Endothelial cell of umbilical vein (primary cell): ENCODE data around the gene IL22. TPM values are rescaled to one million over a fixed set of nuclear protein-coding genes. Genes with fewer than 3 reads are reported as not detected.

Source experiments
- BruUV-seq: library from RNA; stranded (reverse); fragments of 400-500 nt; replicated peaks from 2 replicates; lab custom pipeline; 2021; lab: Mats Ljungman, UMichigan
- CTCF ChIA-PET: fragments of 300-600, 350-600 bp; sonication (Branson Sonifier 250); formaldehyde crosslinking; loops from one replicate; lab custom pipeline; 2021; ENCODE audit warnings: antibody characterized with exemption, inconsistent platforms; lab: Charles Lee
- POLR2A ChIA-PET: fragments of 300-600, 350-600 bp; sonication (Branson Sonifier 250); formaldehyde crosslinking; loops from one replicate; lab custom pipeline; 2021; ENCODE audit warnings: antibody characterized with exemption, inconsistent platforms; lab: Charles Lee
- DNase-seq: peaks from one replicate; pipeline ENCODE4 v3.0.0-alpha.2; 2011; ENCODE audit warnings: low read depth, low spot score
- FAIRE-seq: peaks from 2 replicates; lab custom pipeline; 2011; peaks lifted over from hg19 to GRCh38; lab: Jason Lieb, UNC
- H2AFZ ChIP-seq: 2 replicates; pipeline ENCODE4 v1.6.0; 2012; ENCODE audit warnings: low read depth, low read length, control low read depth, inconsistent platforms
- H3K27ac ChIP-seq: 2 replicates; pipeline ENCODE4 v1.5.1; 2011; ENCODE audit warnings: low read depth, mild to moderate bottlenecking, control low read depth, low read length, moderate library complexity; ENCODE audit not compliant: insufficient read depth
- H3K27me3 ChIP-seq, 2 experiments: 2 replicates each; pipeline versions ENCODE4 v1.6.0 to v1.6.1; 2011; ENCODE audit warnings: low read length in 2 of 2, mixed read lengths in 1 of 2; ENCODE audit not compliant: control insufficient read depth in 2 of 2, insufficient read depth in 2 of 2
- H3K36me3 ChIP-seq, 2 experiments: 2 replicates in 1 of 2; 3 replicates in 1 of 2; pipeline ENCODE4 v1.5.1; 2011; ENCODE audit warnings: low read length in 2 of 2, mild to moderate bottlenecking in 1 of 2, moderate library complexity in 1 of 2; ENCODE audit not compliant: control insufficient read depth in 2 of 2, insufficient read depth in 2 of 2; ENCODE audit errors: extremely low read depth in 1 of 2
- H3K4me1 ChIP-seq: 3 replicates; pipeline ENCODE4 v1.5.1; 2011; ENCODE audit warnings: mild to moderate bottlenecking, low read length; ENCODE audit not compliant: control insufficient read depth, insufficient read depth; ENCODE audit errors: extremely low read depth
- H3K4me2 ChIP-seq: 2 replicates; pipeline ENCODE4 v1.6.1; 2011; ENCODE audit warnings: low read length, control low read depth, mixed read lengths; ENCODE audit not compliant: insufficient read depth
- H3K4me3 ChIP-seq, 3 experiments: fragments of 200-600 bp in 1 of 3; sonication (generic), shearing (Covaris generic) in 1 of 3; replicated peaks in 1 of 3; 2 replicates each; pipeline ENCODE4 v1.5.1; 2011 to 2016; ENCODE audit warnings: control low read depth in 3 of 3, low read length in 3 of 3, mild to moderate bottlenecking in 2 of 3, inconsistent platforms in 1 of 3, low read depth in 1 of 3, moderate library complexity in 1 of 3; ENCODE audit not compliant: insufficient read depth in 1 of 3
- H3K79me2 ChIP-seq: 2 replicates; pipeline ENCODE4 v1.6.0; 2012; ENCODE audit warnings: low read length, inconsistent platforms; ENCODE audit not compliant: control insufficient read depth, insufficient read depth
- H3K9ac ChIP-seq: replicated peaks from 2 replicates; pipeline ENCODE3; 2011; ENCODE audit warnings: low read length, control low read depth; ENCODE audit not compliant: insufficient read depth; ENCODE audit errors: extremely low read depth
- H3K9me1 ChIP-seq: replicated peaks from 3 replicates; pipeline ENCODE4 v1.6.0; 2011; ENCODE audit warnings: mild to moderate bottlenecking, low read length; ENCODE audit not compliant: control insufficient read depth, insufficient read depth; ENCODE audit errors: extremely low read depth
- H3K9me3 ChIP-seq: replicated peaks from 2 replicates; pipeline ENCODE4 v1.5.1; 2012; ENCODE audit warnings: low read length, inconsistent platforms; ENCODE audit not compliant: control insufficient read depth, insufficient read depth
- H4K20me1 ChIP-seq: replicated peaks from 2 replicates; pipeline ENCODE3; 2011; ENCODE audit warnings: mild to moderate bottlenecking, low read length; ENCODE audit not compliant: control insufficient read depth, insufficient read depth; ENCODE audit errors: extremely low read depth
- EZH2 ChIP-seq: IDR thresholded peaks from 2 replicates; pipeline ENCODE4 v1.6.1; 2012; ENCODE audit warnings: borderline replicate concordance, low read depth, mild to moderate bottlenecking, moderate library complexity, low read length, inconsistent platforms; ENCODE audit not compliant: severe bottlenecking
- FOS ChIP-seq: IDR thresholded peaks from 2 replicates; pipeline ENCODE4 v1.6.1; 2011; ENCODE audit warnings: mild to moderate bottlenecking, low read length, moderate library complexity, borderline replicate concordance; ENCODE audit not compliant: insufficient read depth
- GATA2 ChIP-seq: IDR thresholded peaks from 2 replicates; pipeline ENCODE4 v1.7.0; 2011; ENCODE audit warnings: low read depth, mild to moderate bottlenecking, moderate library complexity, mixed read lengths, low read length; ENCODE audit not compliant: insufficient read length, insufficient read depth
- JUN ChIP-seq: IDR thresholded peaks from 2 replicates; pipeline ENCODE4 v1.6.1; 2011; ENCODE audit warnings: borderline replicate concordance, low read depth; ENCODE audit not compliant: insufficient read length, insufficient read depth
- MYC ChIP-seq: IDR thresholded peaks from one replicate; pipeline ENCODE4 v1.6.1; 2011; ENCODE audit warnings: mild to moderate bottlenecking, low read depth, low read length
- POLR2A ChIP-seq: IDR thresholded peaks from 2 replicates; pipeline ENCODE4 v1.6.1; 2012; ENCODE audit warnings: low read depth, mild to moderate bottlenecking, control low read depth, low read length
- POLR2AphosphoS5 ChIP-seq: IDR thresholded peaks from 2 replicates; pipeline ENCODE4 v1.6.1; 2012; ENCODE audit warnings: low read depth, mild to moderate bottlenecking, control low read depth, low read length, moderate library complexity; ENCODE audit not compliant: insufficient read depth
- dilution Hi-C: fragments of 300-500 bp; cut with MboI; formaldehyde crosslinking; loops from one replicate; pipeline ENCODE4 v1.15.0; 2019; ENCODE audit warnings: low sequenced_read_pairs; ENCODE audit not compliant: extremely low pct_ligation_motif_present
- intact Hi-C: fragments of 100-400 bp; cut with micrococcal nuclease; formaldehyde crosslinking; loops from one replicate; pipeline ENCODE4 v1.10.0; 2022
- polyA plus RNA-seq, 4 experiments: library from polyadenylated mRNA; depleted of rRNA in 3 of 4; stranded (reverse) in 3 of 4; unstranded in 1 of 4; fragments of >200 nt; gene quantifications; 2 replicates each; pipeline versions ENCODE4 v1.2.1 to v1.2.3, GENCODE V29; 2011 to 2012; ENCODE audit warnings: missing spikeins in 1 of 4
- total RNA-seq: library from RNA; stranded (reverse); gene quantifications from 2 replicates; pipeline ENCODE4 v1.2.3, GENCODE V29; 2021
- TF ChIP-seq, protein P1 (sequence below), 2 donors: IDR thresholded peaks; 1 replicate in 1 of 2; 2 replicates in 1 of 2; pipeline ENCODE4 v1.5.1; 2011; ENCODE audit warnings: low read length in 2 of 2, mild to moderate bottlenecking in 2 of 2, moderate library complexity in 2 of 2, control low read depth in 1 of 2, inconsistent platforms in 1 of 2, low read depth in 1 of 2; ENCODE audit not compliant: insufficient read depth in 1 of 2; ENCODE audit errors: extremely low read depth in 1 of 2
- TF ChIP-seq, protein P2 (sequence below): IDR thresholded peaks from 2 replicates; pipeline ENCODE4 v1.6.1; 2011; ENCODE audit not compliant: insufficient read depth, insufficient read length

IL22 gene
- total and polyA plus RNA-seq, 2 donors (not counting 3 experiments of a cell fraction or from before 2014, with no cell fraction given) = not detected

DNA sequence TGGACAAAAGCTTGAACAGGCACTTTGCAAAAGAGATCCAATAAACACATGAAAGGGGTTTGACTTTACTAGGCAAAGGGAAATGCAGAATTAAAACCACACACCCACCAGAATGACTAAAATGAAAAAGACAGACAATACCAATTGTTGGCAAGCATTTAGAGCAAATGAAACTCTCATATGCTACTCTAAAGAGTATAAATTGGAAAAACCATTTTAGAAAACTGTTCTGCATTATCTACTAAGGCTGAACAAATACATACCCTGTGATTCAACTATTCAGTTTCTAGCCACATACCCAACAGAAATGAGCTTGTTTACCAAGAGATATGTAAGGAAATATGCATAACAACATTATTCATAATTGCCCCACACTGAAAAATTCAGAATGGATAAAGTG, 8.5 kb upstream of the IL22 start:
- no peaks in the 10 kb centered on the region for H3K36me3 ChIP-seq
- intact Hi-C loops = no loop called here
- ChIA-PET POLR2A (no interaction called here), CTCF (interaction anchor here (1.3 kb wide), 3 partner anchors 39 to 58 kb away, joined by 3 to 6 read pairs (median 3); no protein-coding TSS in a partner anchor)
- no peak overlapping the region for H3K9ac ChIP-seq
- no peak overlapping the region for H3K4me3 ChIP-seq
- H3K27ac ChIP-seq = no peak overlapping the region
- DNase-seq (no peak), FAIRE-seq (no peak)
- TF ChIP-seq POLR2A (no peak), EZH2 (no peak), GATA2 (no peak), MYC (no peak), POLR2AphosphoS5 (no peak), JUN (no peak), FOS (no peak)
- TF ChIP-seq, protein P1, sequence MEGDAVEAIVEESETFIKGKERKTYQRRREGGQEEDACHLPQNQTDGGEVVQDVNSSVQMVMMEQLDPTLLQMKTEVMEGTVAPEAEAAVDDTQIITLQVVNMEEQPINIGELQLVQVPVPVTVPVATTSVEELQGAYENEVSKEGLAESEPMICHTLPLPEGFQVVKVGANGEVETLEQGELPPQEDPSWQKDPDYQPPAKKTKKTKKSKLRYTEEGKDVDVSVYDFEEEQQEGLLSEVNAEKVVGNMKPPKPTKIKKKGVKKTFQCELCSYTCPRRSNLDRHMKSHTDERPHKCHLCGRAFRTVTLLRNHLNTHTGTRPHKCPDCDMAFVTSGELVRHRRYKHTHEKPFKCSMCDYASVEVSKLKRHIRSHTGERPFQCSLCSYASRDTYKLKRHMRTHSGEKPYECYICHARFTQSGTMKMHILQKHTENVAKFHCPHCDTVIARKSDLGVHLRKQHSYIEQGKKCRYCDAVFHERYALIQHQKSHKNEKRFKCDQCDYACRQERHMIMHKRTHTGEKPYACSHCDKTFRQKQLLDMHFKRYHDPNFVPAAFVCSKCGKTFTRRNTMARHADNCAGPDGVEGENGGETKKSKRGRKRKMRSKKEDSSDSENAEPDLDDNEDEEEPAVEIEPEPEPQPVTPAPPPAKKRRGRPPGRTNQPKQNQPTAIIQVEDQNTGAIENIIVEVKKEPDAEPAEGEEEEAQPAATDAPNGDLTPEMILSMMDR (IDR thresholded peaks at IDR 0.05; ENCODE audit: extremely low read depth in 1 of 2, insufficient read depth in 1 of 2, low read depth in 1 of 2, low read length in 2 of 2) = no peak
- TF ChIP-seq, protein P2, sequence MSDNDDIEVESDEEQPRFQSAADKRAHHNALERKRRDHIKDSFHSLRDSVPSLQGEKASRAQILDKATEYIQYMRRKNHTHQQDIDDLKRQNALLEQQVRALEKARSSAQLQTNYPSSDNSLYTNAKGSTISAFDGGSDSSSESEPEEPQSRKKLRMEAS = no peak
- H2AFZ ChIP-seq = no peak overlapping the region
- H3K9me3 ChIP-seq = no peaks in the 10 kb centered on the region
- H3K79me2 ChIP-seq = no peaks in the 10 kb centered on the region
- H4K20me1 ChIP-seq = no peaks in the 10 kb centered on the region
- H3K4me1 ChIP-seq = no peaks in the 10 kb centered on the region
- dilution Hi-C loops = no loop called here
- BruUV-seq = no TSS peak
- H3K27me3 ChIP-seq = peaks cover 0 to under 1% of the 10 kb centered on the region in 2 experiments
- no peak overlapping the region for H3K4me2 ChIP-seq
- H3K9me1 ChIP-seq = no peaks in the 10 kb centered on the region
